Measurements from ENCODE around the gene PGPEP1.
"Not testable (repeated sequence)": the region's sequence is repeated elsewhere in the genome, so short reads cannot be mapped to it uniquely, and the experiment has no call there.

The PGPEP1 gene

DNA sequence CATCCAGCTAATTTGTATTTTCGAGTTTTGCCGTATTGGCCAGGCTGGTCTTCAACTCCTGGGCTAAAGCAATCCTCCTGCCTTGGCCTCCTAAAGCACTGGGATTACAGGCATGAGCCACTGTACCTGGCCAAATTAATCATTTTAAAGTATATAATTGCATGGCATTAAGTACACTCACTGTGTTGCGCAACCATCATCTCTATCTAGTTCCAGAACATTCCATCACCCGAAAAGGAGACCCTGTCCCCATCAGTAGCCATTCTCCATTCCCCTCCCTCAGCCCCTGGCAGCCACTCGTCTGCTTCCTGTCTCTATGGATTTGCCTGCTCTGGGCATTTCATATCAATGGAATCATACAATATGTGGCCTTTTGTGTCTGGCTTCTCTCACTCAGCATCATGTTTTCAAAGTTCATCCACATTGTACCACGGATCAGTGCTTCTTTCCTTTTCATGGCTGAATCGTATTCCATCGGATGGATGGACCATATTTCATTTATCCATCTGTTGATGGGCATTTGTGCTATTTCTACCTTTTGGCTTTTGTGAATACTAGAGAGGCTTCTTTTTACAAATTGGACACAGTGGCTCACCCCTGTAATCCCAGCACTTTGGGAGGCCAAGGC is 13.1 kb downstream of the PGPEP1 start:
- no peak overlapping the region for H3K27ac ChIP-seq (ENCODE audit: low read depth, low read length, poor library complexity, severe bottlenecking)
- peaks cover 17% of the 10 kb centered on the region for H3K36me3 ChIP-seq (ENCODE audit: insufficient read depth, low read length)

DNA sequence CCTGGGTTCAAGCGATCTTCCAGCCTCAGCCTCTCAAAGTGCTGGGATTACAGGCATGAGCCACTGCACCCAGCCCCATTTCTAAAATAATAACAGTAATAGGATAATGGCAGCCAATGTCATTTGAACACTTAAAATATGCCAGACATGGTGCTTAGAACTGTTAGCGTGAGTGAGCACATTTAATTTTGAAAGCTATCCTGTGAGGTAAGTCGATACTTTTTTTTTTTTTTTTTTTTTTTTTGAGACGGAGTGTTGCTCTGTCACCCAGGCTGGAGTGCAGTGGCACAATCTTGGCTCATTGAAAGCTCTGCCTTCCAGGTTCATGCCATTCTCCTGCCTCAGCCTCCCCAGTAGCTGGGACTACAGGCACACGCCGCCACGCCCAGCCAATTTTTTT is 14.3 kb downstream of the PGPEP1 start:
- not testable (repeated sequence) for H4K20me1 ChIP-seq (ENCODE audit: insufficient read depth, low read length); H3K9me2 ChIP-seq (ENCODE audit: low read depth, low read length); H2AFZ ChIP-seq (ENCODE audit: low read length); H3K27me3 ChIP-seq (ENCODE audit: insufficient read depth, low read length); H3K4me3 ChIP-seq (ENCODE audit: low read depth, low read length, poor library complexity, severe bottlenecking); H3K9ac ChIP-seq (ENCODE audit: low read length); H3K4me2 ChIP-seq (ENCODE audit: low read length); H3K27ac ChIP-seq (ENCODE audit: low read depth, low read length, poor library complexity, severe bottlenecking); H3F3A ChIP-seq (ENCODE audit: insufficient read depth, low read length); H3K79me2 ChIP-seq (ENCODE audit: insufficient read depth, low read length); H3K9me3 ChIP-seq (ENCODE audit: low read length); H3K4me1 ChIP-seq (ENCODE audit: insufficient read depth, low read length, severe bottlenecking)
- peaks cover 17% of the 10 kb centered on the region for H3K36me3 ChIP-seq (ENCODE audit: insufficient read depth, low read length)

More for the DNA sequence above, 13.1 kb downstream of the PGPEP1 start:
- Histone ChIP-seq H3K9me2 (ENCODE audit: low read depth, low read length) (no peaks in the 10 kb centered on the region), H3K9ac (ENCODE audit: low read length) (no peak overlapping the region), H3K4me3 (ENCODE audit: low read depth, low read length, poor library complexity, severe bottlenecking) (no peak overlapping the region), H3K27me3 (ENCODE audit: insufficient read depth, low read length) (no peaks in the 10 kb centered on the region), H4K20me1 (ENCODE audit: insufficient read depth, low read length) (no peaks in the 10 kb centered on the region), H2AFZ (ENCODE audit: low read length) (no peak overlapping the region), H3K9me3 (ENCODE audit: low read length) (no peaks in the 10 kb centered on the region), H3F3A (ENCODE audit: insufficient read depth, low read length) (no peaks in the 10 kb centered on the region), H3K4me2 (ENCODE audit: low read length) (no peak overlapping the region), H3K79me2 (ENCODE audit: insufficient read depth, low read length) (no peaks in the 10 kb centered on the region), H3K4me1 (ENCODE audit: insufficient read depth, low read length, severe bottlenecking) (no peaks in the 10 kb centered on the region)
- TF ChIP-seq, protein P1, sequence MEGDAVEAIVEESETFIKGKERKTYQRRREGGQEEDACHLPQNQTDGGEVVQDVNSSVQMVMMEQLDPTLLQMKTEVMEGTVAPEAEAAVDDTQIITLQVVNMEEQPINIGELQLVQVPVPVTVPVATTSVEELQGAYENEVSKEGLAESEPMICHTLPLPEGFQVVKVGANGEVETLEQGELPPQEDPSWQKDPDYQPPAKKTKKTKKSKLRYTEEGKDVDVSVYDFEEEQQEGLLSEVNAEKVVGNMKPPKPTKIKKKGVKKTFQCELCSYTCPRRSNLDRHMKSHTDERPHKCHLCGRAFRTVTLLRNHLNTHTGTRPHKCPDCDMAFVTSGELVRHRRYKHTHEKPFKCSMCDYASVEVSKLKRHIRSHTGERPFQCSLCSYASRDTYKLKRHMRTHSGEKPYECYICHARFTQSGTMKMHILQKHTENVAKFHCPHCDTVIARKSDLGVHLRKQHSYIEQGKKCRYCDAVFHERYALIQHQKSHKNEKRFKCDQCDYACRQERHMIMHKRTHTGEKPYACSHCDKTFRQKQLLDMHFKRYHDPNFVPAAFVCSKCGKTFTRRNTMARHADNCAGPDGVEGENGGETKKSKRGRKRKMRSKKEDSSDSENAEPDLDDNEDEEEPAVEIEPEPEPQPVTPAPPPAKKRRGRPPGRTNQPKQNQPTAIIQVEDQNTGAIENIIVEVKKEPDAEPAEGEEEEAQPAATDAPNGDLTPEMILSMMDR (IDR thresholded peaks at IDR 0.05; ENCODE audit: low read length) = no peak
- TF ChIP-seq EZH2 (IDR thresholded peaks at IDR 0.05; ENCODE audit: borderline replicate concordance, low read length) = no peak

DNA sequence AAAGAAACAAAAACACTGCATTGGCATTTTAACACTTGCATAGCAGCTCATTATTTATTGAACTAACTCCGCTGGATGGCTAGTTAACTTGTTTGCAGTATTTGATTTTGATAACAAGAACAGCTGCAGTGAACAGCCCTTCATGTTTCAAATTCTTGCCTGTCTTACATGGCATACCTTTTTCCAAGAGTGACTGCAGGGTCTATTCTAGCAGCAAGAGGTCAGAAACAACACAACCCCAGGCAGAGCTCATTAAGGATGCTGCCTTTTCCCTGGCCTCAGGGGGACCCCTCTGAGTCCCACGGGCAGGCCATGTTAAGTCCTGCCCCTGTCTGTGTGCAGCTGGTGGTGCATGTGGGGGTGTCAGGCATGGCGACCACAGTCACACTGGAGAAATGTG is 16.6 kb downstream of the PGPEP1 start:
- H3K4me3 ChIP-seq (ENCODE audit: low read depth, low read length, poor library complexity, severe bottlenecking) = no peak overlapping the region

More for the DNA sequence above, 16.6 kb downstream of the PGPEP1 start:
- Histone ChIP-seq H3K79me2 (ENCODE audit: insufficient read depth, low read length) (no peaks in the 10 kb centered on the region), H3K36me3 (ENCODE audit: insufficient read depth, low read length) (peaks cover 16% of the 10 kb centered on the region), H3K27ac (ENCODE audit: low read depth, low read length, poor library complexity, severe bottlenecking) (no peak overlapping the region), H3K27me3 (ENCODE audit: insufficient read depth, low read length) (no peaks in the 10 kb centered on the region), H4K20me1 (ENCODE audit: insufficient read depth, low read length) (no peaks in the 10 kb centered on the region), H3K4me1 (ENCODE audit: insufficient read depth, low read length, severe bottlenecking) (no peaks in the 10 kb centered on the region), H3F3A (ENCODE audit: insufficient read depth, low read length) (no peaks in the 10 kb centered on the region), H3K9me3 (ENCODE audit: low read length) (no peaks in the 10 kb centered on the region), H3K9me2 (ENCODE audit: low read depth, low read length) (no peaks in the 10 kb centered on the region), H3K9ac (ENCODE audit: low read length) (no peak overlapping the region), H3K4me2 (ENCODE audit: low read length) (no peak overlapping the region), H2AFZ (ENCODE audit: low read length) (no peak overlapping the region)
- TF ChIP-seq, protein P1 (IDR thresholded peaks at IDR 0.05; ENCODE audit: low read length) = no peak
- TF ChIP-seq EZH2 (IDR thresholded peaks at IDR 0.05; ENCODE audit: borderline replicate concordance, low read length) = no peak

All from OCI-LY1 (cell line).